Mucosa of rectum (tissue), 2 donors: ENCODE data around the gene MPPED1.

Experiments used
- H3K27ac ChIP-seq, 2 donors: one replicate each; pipeline ENCODE4 v1.7.0; 2013; ENCODE audit warnings: inconsistent platforms in 2 of 2, low read depth in 2 of 2, low read length in 2 of 2
- H3K27me3 ChIP-seq, 2 donors: one replicate each; pipeline ENCODE4 v1.7.0; 2013; ENCODE audit warnings: low read length in 2 of 2; ENCODE audit not compliant: control insufficient read depth in 2 of 2, insufficient read depth in 2 of 2
- H3K36me3 ChIP-seq, 2 donors: one replicate each; pipeline ENCODE4 v1.7.0; 2013; ENCODE audit warnings: low read length in 2 of 2; ENCODE audit not compliant: control insufficient read depth in 2 of 2, insufficient read depth in 2 of 2
- H3K4me1 ChIP-seq, 2 donors: one replicate each; pipeline ENCODE4 v1.7.0; 2013; ENCODE audit warnings: low read length in 2 of 2, mild to moderate bottlenecking in 1 of 2; ENCODE audit not compliant: control insufficient read depth in 2 of 2, insufficient read depth in 2 of 2
- H3K4me3 ChIP-seq, 2 donors: one replicate each; pipeline ENCODE4 v1.7.0; 2013; ENCODE audit warnings: low read length in 2 of 2
- H3K9ac ChIP-seq, 2 donors: one replicate each; pipeline ENCODE4 v1.7.0; 2013; ENCODE audit warnings: low read length in 2 of 2, low read depth in 1 of 2, mild to moderate bottlenecking in 1 of 2
- H3K9me3 ChIP-seq, 2 donors: one replicate each; pipeline ENCODE4 v1.7.0; 2013; ENCODE audit warnings: low read length in 2 of 2; ENCODE audit not compliant: control insufficient read depth in 2 of 2
- donor health status: healthy.
- donor health status: Normal muscosa, but diverticular disease.

Gene MPPED1

GRCh38 chr22:43466710-43467109 is 54.9 kb downstream of the MPPED1 start:
- no peaks in the 10 kb centered on the region for H3K27me3 ChIP-seq
- H3K27ac ChIP-seq: no peak overlapping the region
- no peak overlapping the region for H3K4me3 ChIP-seq
- H3K9me3 ChIP-seq: no peaks in the 10 kb centered on the region
- H3K36me3 ChIP-seq: no peaks in the 10 kb centered on the region
- no peak overlapping the region for H3K9ac ChIP-seq
- no peaks in the 10 kb centered on the region for H3K4me1 ChIP-seq

DNA sequence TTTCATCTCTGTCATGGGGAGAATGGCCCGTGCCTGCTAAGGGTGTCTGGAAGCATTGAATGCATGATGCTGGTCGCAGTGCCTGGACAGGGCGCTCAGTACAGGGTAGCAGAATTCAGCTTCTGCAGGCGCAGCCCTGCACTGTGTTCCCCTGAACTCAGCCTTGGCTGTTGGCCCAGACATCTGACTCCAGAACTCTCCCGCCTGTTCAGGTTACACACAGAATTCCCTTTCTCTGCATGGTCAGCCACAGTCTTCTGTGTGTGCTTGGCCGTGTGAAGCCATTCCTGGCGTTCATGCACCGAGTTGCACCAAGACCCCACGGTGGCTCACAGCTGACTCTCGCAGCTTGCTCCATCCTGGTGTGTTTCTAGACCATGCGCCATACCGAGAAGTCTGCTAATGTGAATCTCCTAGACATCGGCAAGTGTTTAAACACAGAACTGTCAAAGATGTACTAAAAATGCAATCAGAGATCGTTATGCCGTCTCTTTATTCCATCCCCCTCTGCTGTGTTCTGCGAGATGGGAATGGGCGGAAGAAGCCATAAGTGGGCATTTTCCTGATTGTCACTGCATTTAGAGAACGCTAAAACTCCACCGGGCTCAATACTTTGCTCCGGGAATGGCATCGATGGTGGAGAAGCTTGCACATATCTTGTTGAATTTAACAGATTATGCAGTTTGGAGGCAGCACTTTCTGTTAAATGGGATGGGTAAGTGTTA is 55.6 kb downstream of the MPPED1 start:
- Histone ChIP-seq H3K27me3 (no peaks in the 10 kb centered on the region), H3K9ac (no peak overlapping the region), H3K4me3 (no peak overlapping the region), H3K4me1 (no peaks in the 10 kb centered on the region), H3K27ac (no peak overlapping the region), H3K36me3 (no peaks in the 10 kb centered on the region), H3K9me3 (no peaks in the 10 kb centered on the region)

- no peak overlapping the region for H3K4me3 ChIP-seq
- H3K27me3 ChIP-seq: no peaks in the 10 kb centered on the region
- H3K27ac ChIP-seq: no peak overlapping the region
- no peak overlapping the region for H3K9ac ChIP-seq
- no peaks in the 10 kb centered on the region for H3K9me3 ChIP-seq
- H3K36me3 ChIP-seq: no peaks in the 10 kb centered on the region
- H3K4me1 ChIP-seq: no peaks in the 10 kb centered on the region
These were observed 58.4 kb downstream of the MPPED1 start for GRCh38 chr22:43470253-43470652.

GRCh38 chr22:43470941-43471585 is 59.2 kb downstream of the MPPED1 start:
- Histone ChIP-seq H3K4me1 (no peaks in the 10 kb centered on the region), H3K27ac (no peak overlapping the region), H3K9me3 (no peaks in the 10 kb centered on the region), H3K27me3 (no peaks in the 10 kb centered on the region), H3K9ac (no peak overlapping the region), H3K36me3 (no peaks in the 10 kb centered on the region), H3K4me3 (no peak overlapping the region)

DNA sequence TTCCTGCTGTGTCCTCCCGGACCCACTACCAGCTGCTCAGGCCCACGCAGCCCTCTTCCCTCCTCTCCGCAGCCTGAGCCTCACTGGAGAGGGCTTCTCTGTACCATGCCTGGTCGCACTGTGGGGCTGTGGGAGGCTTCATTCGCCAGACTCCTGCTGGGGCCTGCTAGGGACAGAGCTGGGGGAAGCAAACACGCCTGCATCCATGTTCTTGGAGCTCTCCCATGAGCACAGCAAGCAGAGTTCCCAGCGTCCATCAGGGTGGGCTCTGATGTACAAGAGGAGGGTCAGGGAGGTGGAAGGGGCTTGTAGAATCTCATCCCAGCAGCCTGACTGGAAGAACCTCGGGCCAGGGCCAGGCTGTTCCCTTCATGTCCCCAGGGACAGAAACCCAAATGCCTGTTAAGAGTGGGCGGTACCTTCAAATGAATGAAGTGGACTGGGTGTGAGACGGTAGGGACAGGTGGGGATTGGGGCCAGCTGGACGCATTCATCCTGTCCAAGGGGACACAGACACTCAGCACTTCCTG is 59.9 kb downstream of the MPPED1 start:
- no peaks in the 10 kb centered on the region for H3K4me1 ChIP-seq
- H3K9ac ChIP-seq: no peak overlapping the region
- no peaks in the 10 kb centered on the region for H3K36me3 ChIP-seq
- H3K27me3 ChIP-seq: no peaks in the 10 kb centered on the region
- H3K4me3 ChIP-seq: no peak overlapping the region
- no peak overlapping the region for H3K27ac ChIP-seq
- H3K9me3 ChIP-seq: no peaks in the 10 kb centered on the region

GRCh38 chr22:43473031-43473430 is 61.2 kb downstream of the MPPED1 start:
- H3K27me3 ChIP-seq: no peaks in the 10 kb centered on the region
- no peaks in the 10 kb centered on the region for H3K4me1 ChIP-seq
- no peaks in the 10 kb centered on the region for H3K9me3 ChIP-seq
- no peak overlapping the region for H3K9ac ChIP-seq
- no peaks in the 10 kb centered on the region for H3K36me3 ChIP-seq
- H3K4me3 ChIP-seq: no peak overlapping the region
- H3K27ac ChIP-seq: no peak overlapping the region

DNA sequence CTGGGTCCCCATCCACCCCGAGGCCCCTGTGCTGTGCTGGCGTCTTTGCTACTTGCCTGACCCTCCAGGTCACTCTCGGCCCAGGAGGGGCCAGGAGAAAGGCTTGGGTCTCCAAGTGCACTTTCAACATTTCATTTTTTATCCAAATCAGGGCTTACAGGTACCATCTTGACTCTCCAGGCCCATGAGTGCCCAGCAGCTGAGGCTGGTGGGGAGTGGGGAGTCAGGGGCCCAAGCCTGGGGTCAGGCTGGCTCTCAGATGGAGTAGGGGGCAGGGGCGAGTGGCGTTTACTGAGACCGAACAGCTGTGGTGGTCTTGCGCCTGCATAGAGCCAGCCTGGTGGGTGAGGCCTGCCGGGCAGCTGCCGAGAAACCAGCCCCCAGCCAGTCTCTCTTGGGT is 61.6 kb downstream of the MPPED1 start:
- no peaks in the 10 kb centered on the region for H3K4me1 ChIP-seq
- H3K4me3 ChIP-seq: no peak overlapping the region
- no peak overlapping the region for H3K27ac ChIP-seq
- H3K9me3 ChIP-seq: no peaks in the 10 kb centered on the region
- H3K9ac ChIP-seq: no peak overlapping the region
- H3K36me3 ChIP-seq: no peaks in the 10 kb centered on the region
- H3K27me3 ChIP-seq: no peaks in the 10 kb centered on the region

- no peak overlapping the region for H3K27ac ChIP-seq
- H3K36me3 ChIP-seq: no peaks in the 10 kb centered on the region
- H3K9me3 ChIP-seq: no peaks in the 10 kb centered on the region
- H3K27me3 ChIP-seq: no peaks in the 10 kb centered on the region
- H3K4me1 ChIP-seq: no peaks in the 10 kb centered on the region
- no peak overlapping the region for H3K9ac ChIP-seq
- no peak overlapping the region for H3K4me3 ChIP-seq
These were observed 62.6 kb downstream of the MPPED1 start for GRCh38 chr22:43474161-43475101.

GRCh38 chr22:43475549-43476076 is 63.8 kb downstream of the MPPED1 start:
- H3K27me3 ChIP-seq: no peaks in the 10 kb centered on the region
- H3K4me3 ChIP-seq: no peak overlapping the region
- H3K27ac ChIP-seq: no peak overlapping the region
- H3K9ac ChIP-seq: no peak overlapping the region
- no peaks in the 10 kb centered on the region for H3K9me3 ChIP-seq
- no peaks in the 10 kb centered on the region for H3K36me3 ChIP-seq
- no peaks in the 10 kb centered on the region for H3K4me1 ChIP-seq
